Measurements from ENCODE around the gene MAGEB17. TPM values are rescaled to one million over a fixed set of nuclear protein-coding genes. Genes with fewer than 3 reads are reported as not detected.

The MAGEB17 gene
- total and polyA plus RNA-seq, 2 of the 8 experiments (the other 6 are each of a cell fraction or from before 2014, with no cell fraction given), result 0.48 to 1.1 TPM

GRCh38 chrX:16134936-16135335, 32.3 kb upstream of the MAGEB17 start:
- Histone ChIP-seq H2BK120ac (replicated peaks; ENCODE audit: low read depth, low read length) (no peak overlapping the region), H2BK12ac (ENCODE audit: low read depth, low read length) (no peak overlapping the region), H3K9ac (replicated peaks in 1 of 4; ENCODE audit: extremely low read depth in 1 of 4, low read depth in 3 of 4, low read length in 3 of 4) (no peak overlapping the region), H3K27me3 (replicated peaks in 1 of 4; ENCODE audit: control insufficient read depth in 3 of 4, extremely low read depth in 1 of 4, insufficient read depth in 3 of 4, low read length in 3 of 4) (no peaks in the 10 kb centered on the region), H3K27ac (ENCODE audit: low read depth, low read length) (no peak overlapping the region), H4K8ac (ENCODE audit: extremely low read depth, insufficient read depth, low read length) (no peak overlapping the region), H2BK5ac (ENCODE audit: low read depth, low read length) (no peak overlapping the region), H3K9me3 (ENCODE audit: insufficient read depth in 2 of 2, low read depth in 1 of 2, low read length in 1 of 2) (no peaks in the 10 kb centered on the region), H3K36me3 (ENCODE audit: control insufficient read depth in 2 of 4, insufficient read depth in 4 of 4, low read length in 3 of 4) (peaks cover 0 to 72% (median 0%) of the 10 kb centered on the region in 4 experiments; a peak in 2 of 8 replicates), H3K79me2 (ENCODE audit: control insufficient read depth in 1 of 2, insufficient read depth in 2 of 2, low read length in 2 of 2) (peaks cover 34 to 100% of the 10 kb centered on the region in 2 experiments; a peak in 3 of 4 replicates), H2BK20ac (ENCODE audit: low read length) (no peak overlapping the region), H2AK5ac (ENCODE audit: low read depth, low read length) (no peak overlapping the region), H3K23ac (ENCODE audit: insufficient read length) (no peak overlapping the region), H3K79me1 (ENCODE audit: low read depth, low read length) (no peaks in the 10 kb centered on the region), H3K18ac (ENCODE audit: extremely low read depth, low read length) (no peak overlapping the region), H3K56ac (replicated peaks; ENCODE audit: insufficient read length, low read depth, low read length) (no peak overlapping the region), H3K4me1 (replicated peaks in 1 of 4; ENCODE audit: control insufficient read depth in 3 of 4, insufficient read depth in 4 of 4, low read length in 3 of 4) (peaks cover 0 to 12% (median 0%) of the 10 kb centered on the region in 4 experiments; a peak in 1 of 7 replicates), H2AFZ (ENCODE audit: low read length) (no peak overlapping the region), H3K4me3 (ENCODE audit: extremely low read depth in 1 of 4, insufficient read depth in 2 of 4, low read depth in 3 of 4, low read length in 4 of 4) (no peak overlapping the region), H2BK15ac (ENCODE audit: low read length) (no peak overlapping the region), H3K4ac (replicated peaks; ENCODE audit: insufficient read length, low read depth, low read length) (no peak overlapping the region), H4K5ac (ENCODE audit: insufficient read length, low read depth, low read length) (no peak overlapping the region), H3K14ac (ENCODE audit: insufficient read length) (no peak overlapping the region), H4K91ac (replicated peaks; ENCODE audit: insufficient read length, low read length) (no peak overlapping the region), H3K23me2 (ENCODE audit: low read depth, low read length) (no peaks in the 10 kb centered on the region), H3K4me2 (ENCODE audit: insufficient read depth in 1 of 2, low read depth in 2 of 2, low read length in 2 of 2) (peak overlapping the region in 1 of 2 experiments; percentile 31; a peak in 2 of 4 replicates), H4K20me1 (replicated peaks in 1 of 2; ENCODE audit: control insufficient read depth in 1 of 2, insufficient read depth in 2 of 2, low read length in 2 of 2) (no peaks in the 10 kb centered on the region)
- ChIA-PET POLR2A (ENCODE audit: partially characterized antibody) (interaction anchor here (1.0 kb wide), 1 partner anchor 9 kb away, joined by 4 read pairs; no protein-coding TSS in a partner anchor), CTCF (ENCODE audit: partially characterized antibody) (interaction anchor here (0.7 kb wide), 1 partner anchor 8 kb away, joined by 3 read pairs; no protein-coding TSS in a partner anchor)
- TF ChIP-seq TAF1 (IDR thresholded peaks at IDR 0.05; ENCODE audit: low read depth, low read length), result no peak
- no peak for TF ChIP-seq RFX5 (IDR thresholded peaks at IDR 0.05; ENCODE audit: borderline replicate concordance, low read depth, low read length)
- no peak for TF ChIP-seq JUN (IDR thresholded peaks at IDR 0.05; ENCODE audit: low read depth, low read length)
- no peak for TF ChIP-seq RXRA (IDR thresholded peaks at IDR 0.05; ENCODE audit: insufficient read depth, low read depth, low read length)
- TF ChIP-seq, protein P1, sequence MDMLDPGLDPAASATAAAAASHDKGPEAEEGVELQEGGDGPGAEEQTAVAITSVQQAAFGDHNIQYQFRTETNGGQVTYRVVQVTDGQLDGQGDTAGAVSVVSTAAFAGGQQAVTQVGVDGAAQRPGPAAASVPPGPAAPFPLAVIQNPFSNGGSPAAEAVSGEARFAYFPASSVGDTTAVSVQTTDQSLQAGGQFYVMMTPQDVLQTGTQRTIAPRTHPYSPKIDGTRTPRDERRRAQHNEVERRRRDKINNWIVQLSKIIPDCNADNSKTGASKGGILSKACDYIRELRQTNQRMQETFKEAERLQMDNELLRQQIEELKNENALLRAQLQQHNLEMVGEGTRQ (IDR thresholded peaks at IDR 0.05; ENCODE audit: low read length), result no peak
- no peak for DNase-seq (ENCODE audit: low read depth in 1 of 2, low spot score in 2 of 2)
- no peak for FAIRE-seq
- 83% methylated on average over 1 of the region's 1 CpG; no CpG with 5 or more reads in 1 of the 2 experiments for WGBS, 2 experiments (ENCODE audit: extremely low coverage in 1 of 2, insufficient coverage in 1 of 2, insufficient read length in 1 of 2, insufficient replicate concordance in 2 of 2, low coverage in 1 of 2, low lambda C conversion rate in 2 of 2, missing lambda C conversion rate in 1 of 2)
